PC-9 (cell line): ENCODE data around the gene SLC25A21.

ENCODE experiments used
- EZH2 ChIP-seq: fragments of 200-600 bp; sonication (generic); IDR thresholded peaks from 2 replicates; pipeline ENCODE4 v1.8.0; 2017; ENCODE audit warnings: antibody characterized with exemption, low read depth
- TF ChIP-seq, protein P1 (sequence below): fragments of 200-600 bp; sonication (generic); conservative IDR thresholded peaks from 2 replicates; pipeline ENCODE4 v1.6.1; 2017; ENCODE audit warnings: mixed run types, antibody characterized with exemption, mild to moderate bottlenecking, moderate library complexity

DNA sequence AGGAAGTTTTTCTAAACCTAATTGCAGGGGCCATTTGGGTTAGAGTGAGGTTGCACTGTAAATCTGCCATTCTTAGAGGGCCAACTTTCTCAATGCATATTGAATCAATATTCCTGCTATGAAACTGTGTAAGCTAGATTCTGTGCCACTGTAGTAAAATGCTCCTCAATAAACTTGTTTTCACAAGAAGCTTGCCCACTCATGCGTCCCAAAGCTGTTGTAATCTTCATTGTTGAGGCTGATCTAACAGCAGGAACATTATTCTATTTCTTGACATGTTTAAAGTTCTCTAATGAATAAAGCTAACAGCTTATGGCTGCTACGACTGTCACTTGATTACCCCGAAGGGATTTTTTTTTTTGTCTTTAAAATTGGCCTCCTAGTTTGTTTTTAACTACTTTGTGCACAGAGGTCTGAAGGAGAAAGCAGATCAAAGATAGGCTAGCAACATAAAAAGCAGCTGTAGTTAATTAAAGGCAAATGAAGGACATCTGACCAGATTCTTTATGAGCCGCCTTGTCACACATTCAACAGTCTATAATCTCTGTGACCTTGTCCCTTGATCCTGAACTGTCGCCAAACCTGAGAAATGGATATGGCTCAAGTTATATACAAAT, 267.0 kb downstream of the SLC25A21 start:
- TF ChIP-seq, protein P1, sequence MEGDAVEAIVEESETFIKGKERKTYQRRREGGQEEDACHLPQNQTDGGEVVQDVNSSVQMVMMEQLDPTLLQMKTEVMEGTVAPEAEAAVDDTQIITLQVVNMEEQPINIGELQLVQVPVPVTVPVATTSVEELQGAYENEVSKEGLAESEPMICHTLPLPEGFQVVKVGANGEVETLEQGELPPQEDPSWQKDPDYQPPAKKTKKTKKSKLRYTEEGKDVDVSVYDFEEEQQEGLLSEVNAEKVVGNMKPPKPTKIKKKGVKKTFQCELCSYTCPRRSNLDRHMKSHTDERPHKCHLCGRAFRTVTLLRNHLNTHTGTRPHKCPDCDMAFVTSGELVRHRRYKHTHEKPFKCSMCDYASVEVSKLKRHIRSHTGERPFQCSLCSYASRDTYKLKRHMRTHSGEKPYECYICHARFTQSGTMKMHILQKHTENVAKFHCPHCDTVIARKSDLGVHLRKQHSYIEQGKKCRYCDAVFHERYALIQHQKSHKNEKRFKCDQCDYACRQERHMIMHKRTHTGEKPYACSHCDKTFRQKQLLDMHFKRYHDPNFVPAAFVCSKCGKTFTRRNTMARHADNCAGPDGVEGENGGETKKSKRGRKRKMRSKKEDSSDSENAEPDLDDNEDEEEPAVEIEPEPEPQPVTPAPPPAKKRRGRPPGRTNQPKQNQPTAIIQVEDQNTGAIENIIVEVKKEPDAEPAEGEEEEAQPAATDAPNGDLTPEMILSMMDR, result no peak
- TF ChIP-seq EZH2, result no peak
